Measurements from ENCODE around the gene UCK2.

Gene UCK2

GRCh38 chr1:165903672-165904071, 76.3 kb downstream of the UCK2 start:
- peaks cover 35% of the 10 kb centered on the region for H3K36me3 Mint-ChIP-seq (ENCODE audit: low read depth)
- H3K27ac Mint-ChIP-seq, result no peak overlapping the region
- H3K27me3 Mint-ChIP-seq (ENCODE audit: low read depth), result no peaks in the 10 kb centered on the region
- no peaks in the 10 kb centered on the region for H3K9me3 Mint-ChIP-seq
- TF ChIP-seq CTCF (IDR thresholded peaks at IDR 0.05; ENCODE audit: unreplicated experiment in 3 of 3), result no peak
- H3K4me3 Mint-ChIP-seq, result no peak overlapping the region
- peaks cover 32% of the 10 kb centered on the region for H3K4me1 Mint-ChIP-seq

GRCh38 chr1:165904948-165905347, 77.5 kb downstream of the UCK2 start:
- H3K9me3 Mint-ChIP-seq, result no peaks in the 10 kb centered on the region
- H3K27ac Mint-ChIP-seq, result no peak overlapping the region
- no peaks in the 10 kb centered on the region for H3K27me3 Mint-ChIP-seq (ENCODE audit: low read depth)
- H3K4me1 Mint-ChIP-seq, result peaks cover 22% of the 10 kb centered on the region
- TF ChIP-seq CTCF (IDR thresholded peaks at IDR 0.05; ENCODE audit: unreplicated experiment in 3 of 3), result no peak
- no peak overlapping the region for H3K4me3 Mint-ChIP-seq
- H3K36me3 Mint-ChIP-seq (ENCODE audit: low read depth), result peaks cover 34% of the 10 kb centered on the region

GRCh38 chr1:165905853-165906252, 78.4 kb downstream of the UCK2 start:
- Mint-ChIP-seq H3K4me3 (no peak overlapping the region), H3K27me3 (ENCODE audit: low read depth) (no peaks in the 10 kb centered on the region)
- TF ChIP-seq CTCF (IDR thresholded peaks at IDR 0.05; ENCODE audit: unreplicated experiment in 3 of 3), result no peak

GRCh38 chr1:165907256-165907857, 79.9 kb downstream of the UCK2 start:
- Mint-ChIP-seq H3K27ac (no peak overlapping the region), H3K9me3 (no peaks in the 10 kb centered on the region), H3K4me3 (no peak overlapping the region), H3K36me3 (ENCODE audit: low read depth) (peaks cover 30% of the 10 kb centered on the region), H3K4me1 (peaks cover 6% of the 10 kb centered on the region), H3K27me3 (ENCODE audit: low read depth) (no peaks in the 10 kb centered on the region)
- no peak for TF ChIP-seq CTCF (IDR thresholded peaks at IDR 0.05; ENCODE audit: unreplicated experiment in 3 of 3)

More at GRCh38 chr1:165905853-165906252, 78.4 kb downstream of the UCK2 start:
- no peaks in the 10 kb centered on the region for H3K9me3 Mint-ChIP-seq
- peaks cover 34% of the 10 kb centered on the region for H3K36me3 Mint-ChIP-seq (ENCODE audit: low read depth)
- peaks cover 13% of the 10 kb centered on the region for H3K4me1 Mint-ChIP-seq
- no peak overlapping the region for H3K27ac Mint-ChIP-seq

- Mint-ChIP-seq H3K27me3 (ENCODE audit: low read depth) (no peaks in the 10 kb centered on the region), H3K36me3 (ENCODE audit: low read depth) (peaks cover 20% of the 10 kb centered on the region), H3K27ac (no peak overlapping the region), H3K9me3 (no peaks in the 10 kb centered on the region), H3K4me3 (no peak overlapping the region), H3K4me1 (peaks cover 6% of the 10 kb centered on the region)
- TF ChIP-seq CTCF (IDR thresholded peaks at IDR 0.05; ENCODE audit: unreplicated experiment in 3 of 3), result no peak
Observed at GRCh38 chr1:165910764-165911421, 83.5 kb downstream of the UCK2 start.

All from nephron (organoid).